ENCODE results near the gene NRTN. TPM values are rescaled to one million over a fixed set of nuclear protein-coding genes. Genes with fewer than 3 reads are reported as not detected.

NRTN gene
- total and polyA plus RNA-seq, 2 of the 4 experiments (the other 2 are of a cell fraction): 0.17 to 0.18 TPM

GRCh38 chr19:5818594-5818993, 13.7 kb downstream of the NRTN start:
- Histone ChIP-seq H4K5ac (ENCODE audit: low read depth, low read length) (no peak overlapping the region), H2AK9ac (replicated peaks; ENCODE audit: low read depth, low read length, poor library complexity) (no peak overlapping the region), H2AFZ (replicated peaks; ENCODE audit: low read length, poor library complexity) (peak overlapping the region; percentile 32), H3K56ac (ENCODE audit: extremely low read depth, insufficient read depth, low read length) (no peak overlapping the region), H4K8ac (ENCODE audit: low read depth in 2 of 2, low read length in 2 of 2) (no peak overlapping the region), H3K4me1 (ENCODE audit: control insufficient read depth, insufficient read depth, low read length) (peaks cover 5% of the 10 kb centered on the region), H3K14ac (replicated peaks; ENCODE audit: low read depth, low read length) (no peak overlapping the region), H3K18ac (ENCODE audit: low read depth, low read length) (no peak overlapping the region), H3K4me3 (ENCODE audit: insufficient read depth, low read depth, low read length) (no peak overlapping the region), H2BK5ac (ENCODE audit: low read depth, low read length, poor library complexity, severe bottlenecking) (no peak overlapping the region), H3K79me1 (ENCODE audit: low read depth in 1 of 2, low read length in 2 of 2) (no peaks in the 10 kb centered on the region), H3K27ac (ENCODE audit: insufficient read depth, low read length) (no peak overlapping the region), H3K27me3 (ENCODE audit: control insufficient read depth, insufficient read depth, low read length) (peaks cover 20% of the 10 kb centered on the region), H3K9me3 (ENCODE audit: control insufficient read depth, insufficient read depth, low read length) (no peaks in the 10 kb centered on the region), H3K4me2 (ENCODE audit: low read depth, low read length) (no peak overlapping the region), H3K36me3 (ENCODE audit: control insufficient read depth, insufficient read depth, low read length) (no peaks in the 10 kb centered on the region), H2BK20ac (ENCODE audit: low read depth, low read length) (no peak overlapping the region), H3K23ac (ENCODE audit: low read depth, low read length) (no peak overlapping the region), H3K9me1 (ENCODE audit: insufficient read depth, low read length) (no peaks in the 10 kb centered on the region), H2BK120ac (ENCODE audit: low read depth, low read length) (no peak overlapping the region), H3K4ac (ENCODE audit: low read depth, low read length) (no peak overlapping the region), H3K9ac (ENCODE audit: low read depth, low read length) (no peak overlapping the region), H4K20me1 (ENCODE audit: insufficient read depth, low read length) (no peaks in the 10 kb centered on the region; the same call in 1 of the 2 replicates), H2BK15ac (ENCODE audit: low read depth, low read length) (no peak overlapping the region), H4K91ac (ENCODE audit: insufficient read depth, low read depth, low read length) (no peak overlapping the region), H2AK5ac (ENCODE audit: low read depth, low read length) (no peak overlapping the region)
- ChIA-PET CTCF (interaction anchor here (0.9 kb wide), 1 partner anchor 15 kb away, joined by 9 read pairs; no protein-coding TSS in a partner anchor), POLR2A (ENCODE audit: unreplicated experiment) (no interaction called here)
- BruUV-seq (replicated peaks): no TSS peak
- intact Hi-C loops (cut with micrococcal nuclease): no loop called here
- no peak for ATAC-seq (ENCODE audit: low read depth)
- in situ Hi-C loops (cut with MboI; ENCODE audit: low sequenced_read_pairs): no loop called here
- no CpG with 5 or more reads among the region's 10 CpGs for WGBS, 2 experiments (ENCODE audit: extremely low coverage in 2 of 2, insufficient read length in 1 of 2)
- dilution Hi-C loops (cut with HindIII; ENCODE audit: low sequenced_read_pairs, unreplicated experiment): no loop called here
- DNase-seq: no peak
- TF ChIP-seq POLR2A (IDR thresholded peaks at IDR 0.05; ENCODE audit: low read depth, low read length) (no peak), FOS (IDR thresholded peaks at IDR 0.05; ENCODE audit: low read depth, low read length) (no peak), SMC3 (IDR thresholded peaks at IDR 0.05; ENCODE audit: low read depth, low read length) (no peak), NFE2L2 (IDR thresholded peaks at IDR 0.05; ENCODE audit: low read depth, low read length) (no peak), MAZ (IDR thresholded peaks at IDR 0.05; ENCODE audit: borderline replicate concordance, low read depth, low read length) (no peak), CEBPB (IDR thresholded peaks at IDR 0.05; ENCODE audit: low read depth, low read length) (no peak), RFX5 (IDR thresholded peaks at IDR 0.05; ENCODE audit: low read depth, low read length) (no peak), CHD1 (IDR thresholded peaks at IDR 0.05; ENCODE audit: low read depth, low read length) (no peak), BHLHE40 (IDR thresholded peaks at IDR 0.05; ENCODE audit: low read depth, low read length) (no peak)
- TF ChIP-seq, protein P1, sequence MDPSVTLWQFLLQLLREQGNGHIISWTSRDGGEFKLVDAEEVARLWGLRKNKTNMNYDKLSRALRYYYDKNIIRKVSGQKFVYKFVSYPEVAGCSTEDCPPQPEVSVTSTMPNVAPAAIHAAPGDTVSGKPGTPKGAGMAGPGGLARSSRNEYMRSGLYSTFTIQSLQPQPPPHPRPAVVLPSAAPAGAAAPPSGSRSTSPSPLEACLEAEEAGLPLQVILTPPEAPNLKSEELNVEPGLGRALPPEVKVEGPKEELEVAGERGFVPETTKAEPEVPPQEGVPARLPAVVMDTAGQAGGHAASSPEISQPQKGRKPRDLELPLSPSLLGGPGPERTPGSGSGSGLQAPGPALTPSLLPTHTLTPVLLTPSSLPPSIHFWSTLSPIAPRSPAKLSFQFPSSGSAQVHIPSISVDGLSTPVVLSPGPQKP (IDR thresholded peaks at IDR 0.05; ENCODE audit: borderline replicate concordance, low read depth, low read length): no peak
- TF ChIP-seq, protein P2, sequence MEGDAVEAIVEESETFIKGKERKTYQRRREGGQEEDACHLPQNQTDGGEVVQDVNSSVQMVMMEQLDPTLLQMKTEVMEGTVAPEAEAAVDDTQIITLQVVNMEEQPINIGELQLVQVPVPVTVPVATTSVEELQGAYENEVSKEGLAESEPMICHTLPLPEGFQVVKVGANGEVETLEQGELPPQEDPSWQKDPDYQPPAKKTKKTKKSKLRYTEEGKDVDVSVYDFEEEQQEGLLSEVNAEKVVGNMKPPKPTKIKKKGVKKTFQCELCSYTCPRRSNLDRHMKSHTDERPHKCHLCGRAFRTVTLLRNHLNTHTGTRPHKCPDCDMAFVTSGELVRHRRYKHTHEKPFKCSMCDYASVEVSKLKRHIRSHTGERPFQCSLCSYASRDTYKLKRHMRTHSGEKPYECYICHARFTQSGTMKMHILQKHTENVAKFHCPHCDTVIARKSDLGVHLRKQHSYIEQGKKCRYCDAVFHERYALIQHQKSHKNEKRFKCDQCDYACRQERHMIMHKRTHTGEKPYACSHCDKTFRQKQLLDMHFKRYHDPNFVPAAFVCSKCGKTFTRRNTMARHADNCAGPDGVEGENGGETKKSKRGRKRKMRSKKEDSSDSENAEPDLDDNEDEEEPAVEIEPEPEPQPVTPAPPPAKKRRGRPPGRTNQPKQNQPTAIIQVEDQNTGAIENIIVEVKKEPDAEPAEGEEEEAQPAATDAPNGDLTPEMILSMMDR (conservative IDR thresholded peaks at IDR 0.05; ENCODE audit: low read depth, low read length): no peak

All from IMR-90 (cell line).